ENCODE data around the gene CTAGE4.
"Not testable (repeated sequence)": the region's sequence is repeated elsewhere in the genome, so short reads cannot be mapped to it uniquely, and the experiment has no call there.

The CTAGE4 gene

GRCh38 chr7:144219149-144219548 is 35.9 kb downstream of the CTAGE4 start:
- not testable (repeated sequence) for DNase-seq

GRCh38 chr7:144220531-144220930 is 37.3 kb downstream of the CTAGE4 start:
- DNase-seq = not testable (repeated sequence)

GRCh38 chr7:144223675-144224074 is 40.4 kb downstream of the CTAGE4 start:
- not testable (repeated sequence) for DNase-seq

- peak; percentile 33 for DNase-seq
Observed at GRCh38 chr7:144226866-144227265, 43.6 kb downstream of the CTAGE4 start.

GRCh38 chr7:144228810-144229209 is 45.5 kb downstream of the CTAGE4 start:
- not testable (repeated sequence) for DNase-seq

GRCh38 chr7:144231027-144231426 is 47.8 kb downstream of the CTAGE4 start:
- not testable (repeated sequence) for DNase-seq

- DNase-seq = not testable (repeated sequence)
Observed at GRCh38 chr7:144233039-144233438, 49.8 kb downstream of the CTAGE4 start.
